ENCODE measurements around the gene MYRIP.

MYRIP gene

GRCh38 chr3:39900462-39901002 lies 91.1 kb downstream of the MYRIP start:
- no peak for TF ChIP-seq CTCF (IDR thresholded peaks at IDR 0.05; ENCODE audit: insufficient read depth, low read length, poor library complexity, severe bottlenecking)
- no peak for DNase-seq (ENCODE audit: extremely low read depth, insufficient read length)
- Histone ChIP-seq H3K27me3 (replicated peaks; ENCODE audit: control insufficient read depth, insufficient read depth, low read length) (no peaks in the 10 kb centered on the region), H3K36me3 (ENCODE audit: control insufficient read depth, insufficient read depth, low read length) (no peaks in the 10 kb centered on the region), H3K4me3 (replicated peaks; ENCODE audit: low read depth, low read length) (no peak overlapping the region)

GRCh38 chr3:39903253-39903652 lies 93.8 kb downstream of the MYRIP start:
- H3K4me3 ChIP-seq (replicated peaks; ENCODE audit: low read depth, low read length), result no peak overlapping the region
- no peaks in the 10 kb centered on the region for H3K36me3 ChIP-seq (ENCODE audit: control insufficient read depth, insufficient read depth, low read length)
- no peak for TF ChIP-seq CTCF (IDR thresholded peaks at IDR 0.05; ENCODE audit: insufficient read depth, low read length, poor library complexity, severe bottlenecking)
- DNase-seq (ENCODE audit: extremely low read depth, insufficient read length), result no peak
- no peaks in the 10 kb centered on the region for H3K27me3 ChIP-seq (replicated peaks; ENCODE audit: control insufficient read depth, insufficient read depth, low read length)

- Histone ChIP-seq H3K4me3 (replicated peaks; ENCODE audit: low read depth, low read length) (no peak overlapping the region), H3K27me3 (replicated peaks; ENCODE audit: control insufficient read depth, insufficient read depth, low read length) (no peaks in the 10 kb centered on the region), H3K36me3 (ENCODE audit: control insufficient read depth, insufficient read depth, low read length) (no peaks in the 10 kb centered on the region)
- DNase-seq (ENCODE audit: extremely low read depth, insufficient read length), result no peak
- no peak for TF ChIP-seq CTCF (IDR thresholded peaks at IDR 0.05; ENCODE audit: insufficient read depth, low read length, poor library complexity, severe bottlenecking)
Measured at GRCh38 chr3:39905788-39906187, 96.4 kb downstream of the MYRIP start.

GRCh38 chr3:39907981-39908380 lies 98.6 kb downstream of the MYRIP start:
- no peaks in the 10 kb centered on the region for H3K36me3 ChIP-seq (ENCODE audit: control insufficient read depth, insufficient read depth, low read length)
- no peak for TF ChIP-seq CTCF (IDR thresholded peaks at IDR 0.05; ENCODE audit: insufficient read depth, low read length, poor library complexity, severe bottlenecking)
- DNase-seq (ENCODE audit: extremely low read depth, insufficient read length), result no peak

GRCh38 chr3:39910135-39910534 lies 100.7 kb downstream of the MYRIP start:
- Histone ChIP-seq H3K4me3 (replicated peaks; ENCODE audit: low read depth, low read length) (no peak overlapping the region), H3K27me3 (replicated peaks; ENCODE audit: control insufficient read depth, insufficient read depth, low read length) (no peaks in the 10 kb centered on the region), H3K36me3 (ENCODE audit: control insufficient read depth, insufficient read depth, low read length) (no peaks in the 10 kb centered on the region)
- no peak for DNase-seq (ENCODE audit: extremely low read depth, insufficient read length)
- no peak for TF ChIP-seq CTCF (IDR thresholded peaks at IDR 0.05; ENCODE audit: insufficient read depth, low read length, poor library complexity, severe bottlenecking)

More at GRCh38 chr3:39907981-39908380, 98.6 kb downstream of the MYRIP start:
- Histone ChIP-seq H3K27me3 (replicated peaks; ENCODE audit: control insufficient read depth, insufficient read depth, low read length) (no peaks in the 10 kb centered on the region), H3K4me3 (replicated peaks; ENCODE audit: low read depth, low read length) (no peak overlapping the region)

All from GM06990 (cell line).